Neuronal stem cell (in vitro differentiated cells): ENCODE data around the gene HAGHL.

Experiments used
- DNase-seq: peaks from one replicate; pipeline ENCODE4 v3.0.0-alpha.2; 2013; ENCODE audit warnings: low spot score
- H2AFZ ChIP-seq: one replicate; pipeline ENCODE4 v1.6.1; 2013; ENCODE audit warnings: mild to moderate bottlenecking, low read length, inconsistent platforms
- H2AK5ac ChIP-seq: 2 replicates; pipeline ENCODE4 v1.6.1; 2013; ENCODE audit warnings: low read depth, mild to moderate bottlenecking, inconsistent platforms, low read length, moderate library complexity, mixed read lengths
- H2BK120ac ChIP-seq: 2 replicates; pipeline ENCODE4 v1.6.1; 2013; ENCODE audit warnings: low read depth, mild to moderate bottlenecking, inconsistent platforms, low read length, moderate library complexity, mixed read lengths
- H2BK12ac ChIP-seq: one replicate; pipeline ENCODE4 v1.6.1; 2013; ENCODE audit warnings: low read length, inconsistent platforms
- H2BK15ac ChIP-seq: 2 replicates; pipeline ENCODE4 v1.6.1; 2013; ENCODE audit warnings: mild to moderate bottlenecking, low read length, inconsistent platforms, mixed read lengths
- H2BK5ac ChIP-seq: one replicate; pipeline ENCODE4 v1.6.1; 2013; ENCODE audit warnings: inconsistent platforms, mild to moderate bottlenecking, low read length, moderate library complexity
- H3K14ac ChIP-seq: one replicate; pipeline ENCODE4 v1.6.1; 2013; ENCODE audit warnings: low read length, inconsistent platforms
- H3K18ac ChIP-seq: 2 replicates; pipeline ENCODE4 v1.6.1; 2013; ENCODE audit warnings: low read length, inconsistent platforms
- H3K23ac ChIP-seq: 2 replicates; pipeline ENCODE4 v1.6.1; 2013; ENCODE audit warnings: low read depth, mild to moderate bottlenecking, mixed read lengths, low read length, inconsistent platforms; ENCODE audit not compliant: poor library complexity
- H3K27ac ChIP-seq: replicated peaks from 3 replicates; pipeline ENCODE4 v1.5.1; 2013; ENCODE audit warnings: low read length, inconsistent platforms
- H3K27me3 ChIP-seq, 3 experiments: 2 replicates each; pipeline ENCODE4 v1.6.1; 2013; ENCODE audit warnings: low read length in 3 of 3, mild to moderate bottlenecking in 2 of 3, inconsistent platforms in 1 of 3, low read depth in 1 of 3, mixed read lengths in 1 of 3, moderate library complexity in 1 of 3; ENCODE audit not compliant: control insufficient read depth in 3 of 3, insufficient read depth in 3 of 3
- H3K36me3 ChIP-seq, 2 donors: replicated peaks in 1 of 2; 2 replicates each; pipeline ENCODE4 v1.6.1; 2013; ENCODE audit warnings: low read length in 2 of 2; ENCODE audit not compliant: control insufficient read depth in 2 of 2, insufficient read depth in 2 of 2
- H3K4ac ChIP-seq: 2 replicates; pipeline ENCODE4 v1.6.1; 2013; ENCODE audit warnings: inconsistent platforms, mild to moderate bottlenecking, low read length, moderate library complexity
- H3K4me1 ChIP-seq, 2 donors: 1 replicate in 1 of 2; 2 replicates in 1 of 2; pipeline ENCODE4 v1.6.1; 2013; ENCODE audit warnings: low read length in 2 of 2, low read depth in 1 of 2; ENCODE audit not compliant: control insufficient read depth in 2 of 2, insufficient read depth in 1 of 2
- H3K4me2 ChIP-seq: one replicate; pipeline ENCODE4 v1.6.1; 2013; ENCODE audit warnings: mild to moderate bottlenecking, low read length, inconsistent platforms; ENCODE audit not compliant: insufficient read depth, poor library complexity, severe bottlenecking
- H3K4me3 ChIP-seq, 2 donors: 2 replicates each; pipeline ENCODE4 v1.5.1; 2013; ENCODE audit warnings: low read length in 2 of 2, mild to moderate bottlenecking in 2 of 2, inconsistent platforms in 1 of 2, moderate library complexity in 1 of 2
- H3K79me1 ChIP-seq: one replicate; pipeline ENCODE4 v1.6.1; 2013; ENCODE audit warnings: low read depth, mild to moderate bottlenecking, inconsistent platforms, low read length, moderate library complexity
- H3K9ac ChIP-seq: one replicate; pipeline ENCODE4 v1.6.1; 2013; ENCODE audit warnings: mild to moderate bottlenecking, low read depth, low read length, inconsistent platforms; ENCODE audit not compliant: poor library complexity
- H3K9me3 ChIP-seq, 2 donors: replicated peaks in 1 of 2; 2 replicates each; pipeline versions ENCODE3 to v1.6.1; 2013; ENCODE audit warnings: low read length in 2 of 2, mild to moderate bottlenecking in 2 of 2, inconsistent platforms in 1 of 2, low read depth in 1 of 2, mixed read lengths in 1 of 2, moderate library complexity in 1 of 2; ENCODE audit not compliant: control insufficient read depth in 2 of 2, insufficient read depth in 1 of 2
- H4K8ac ChIP-seq: one replicate; pipeline ENCODE4 v1.6.1; 2013; ENCODE audit warnings: low read depth, mild to moderate bottlenecking, inconsistent platforms, low read length, moderate library complexity
- H4K91ac ChIP-seq: one replicate; pipeline ENCODE4 v1.6.1; 2013; ENCODE audit warnings: low read length, low read depth, mild to moderate bottlenecking, inconsistent platforms; ENCODE audit not compliant: poor library complexity
- WGBS, 2 donors: extraction: QIAGEN DNeasy Blood & Tissue Kit; methylation state at CpG; one replicate each; pipeline ENCODE4 v1.1.7; 2013; ENCODE audit warnings: missing lambda C conversion rate in 2 of 2, mixed read lengths in 1 of 2; ENCODE audit not compliant: insufficient read length in 2 of 2, insufficient replicate concordance in 1 of 2; ENCODE audit errors: extremely low coverage in 2 of 2; 5-methylcytosine and 5-hydroxymethylcytosine counted together

HAGHL gene

GRCh38 chr16:714558-715476 is 12.1 kb upstream of the HAGHL start, which contains the start of gene METRN:
Gene METRN (plus strand): TSS chr16:715118. CDS start chr16:715290, 172 bp downstream.
- Histone ChIP-seq H2BK15ac (peak within 1 kb of the TSS; percentile 99), H2BK120ac (peak within 1 kb of the TSS; percentile 100), H2BK12ac (peak within 1 kb of the TSS; percentile 100), H4K8ac (peak within 1 kb of the TSS; percentile 86), H3K14ac (peak within 1 kb of the TSS; percentile 71), H3K4me3 (peak within 1 kb of the TSS; percentile 62 to 96), H2AK5ac (peak within 1 kb of the TSS; percentile 100), H3K4ac (peak within 1 kb of the TSS; percentile 100), H3K36me3 (peaks cover 11 to 28% of the 10 kb centered on the region in 2 donors), H3K9ac (peak within 1 kb of the TSS; percentile 98), H3K9me3 (no peaks in the 10 kb centered on the region), H2AFZ (peak within 1 kb of the TSS; percentile 90), H3K27me3 (peaks cover 0 to 7% (median 0%) of the 10 kb centered on the region in 3 experiments), H4K91ac (peak within 1 kb of the TSS; percentile 85), H2BK5ac (peak within 1 kb of the TSS; percentile 100), H3K18ac (peak within 1 kb of the TSS; percentile 100), H3K23ac (peak within 1 kb of the TSS; percentile 89), H3K4me2 (peak within 1 kb of the TSS; percentile 99), H3K4me1 (peaks cover 51 to 64% of the 10 kb centered on the region in 2 donors), H3K79me1 (peaks cover 32% of the 10 kb centered on the region), H3K27ac (peak within 1 kb of the TSS; percentile 97)
- DNase-seq, result peak; percentile 87
- WGBS, 2 donors, result no CpG with 5 or more reads among the region's 108 CpGs

- peaks cover 11 to 28% of the 10 kb centered on the region in 2 donors for H3K36me3 ChIP-seq
- peaks cover 0 to 7% (median 0%) of the 10 kb centered on the region in 3 experiments for H3K27me3 ChIP-seq
- H2BK120ac ChIP-seq, result peak overlapping the region; percentile 100
- peak overlapping the region; percentile 89 for H3K23ac ChIP-seq
- H3K18ac ChIP-seq, result peak overlapping the region; percentile 100
- H3K4me2 ChIP-seq, result peak overlapping the region; percentile 99
- H3K4me1 ChIP-seq, result peaks cover 47 to 61% of the 10 kb centered on the region in 2 donors
- H3K4ac ChIP-seq, result peak overlapping the region; percentile 100
- DNase-seq, result no peak
- H3K14ac ChIP-seq, result peak overlapping the region; percentile 71
- H3K9ac ChIP-seq, result peak overlapping the region; percentile 98
- no peak overlapping the region for H4K91ac ChIP-seq
- no peak overlapping the region for H2AFZ ChIP-seq
- H2AK5ac ChIP-seq, result peak overlapping the region; percentile 100
- H3K79me1 ChIP-seq, result peaks cover 35% of the 10 kb centered on the region
- H3K4me3 ChIP-seq, result peak overlapping the region; percentile 62 to 96
- H4K8ac ChIP-seq, result peak overlapping the region; percentile 82
- no peaks in the 10 kb centered on the region for H3K9me3 ChIP-seq
- WGBS, 2 donors, result no CpG with 5 or more reads among the region's 74 CpGs
- peak overlapping the region; percentile 100 for H2BK5ac ChIP-seq
- H2BK15ac ChIP-seq, result peak overlapping the region; percentile 99
- H2BK12ac ChIP-seq, result peak overlapping the region; percentile 100
- peak overlapping the region; percentile 97 for H3K27ac ChIP-seq
Measured at GRCh38 chr16:715477-716199, 11.3 kb upstream of the HAGHL start.

GRCh38 chr16:716200-716568 is 10.7 kb upstream of the HAGHL start:
- H3K36me3 ChIP-seq, result peaks cover 11 to 28% of the 10 kb centered on the region in 2 donors
- DNase-seq, result peak; percentile 84
- H3K23ac ChIP-seq, result peak overlapping the region; percentile 89
- peaks cover 44 to 55% of the 10 kb centered on the region in 2 donors for H3K4me1 ChIP-seq
- peak overlapping the region; percentile 97 for H3K27ac ChIP-seq
- peak overlapping the region; percentile 100 for H3K18ac ChIP-seq
- no peaks in the 10 kb centered on the region for H3K9me3 ChIP-seq
- peaks cover 38% of the 10 kb centered on the region for H3K79me1 ChIP-seq
- H3K4ac ChIP-seq, result peak overlapping the region; percentile 100
- peak overlapping the region; percentile 100 for H2AK5ac ChIP-seq
- WGBS, 2 donors, result no CpG with 5 or more reads among the region's 12 CpGs
- peak overlapping the region; percentile 100 for H2BK12ac ChIP-seq
- peak overlapping the region; percentile 62 to 96 for H3K4me3 ChIP-seq
- no peak overlapping the region for H4K91ac ChIP-seq
- peaks cover 0 to 7% (median 0%) of the 10 kb centered on the region in 3 experiments for H3K27me3 ChIP-seq
- H4K8ac ChIP-seq, result peak overlapping the region; percentile 82
- H3K14ac ChIP-seq, result peak overlapping the region; percentile 71
- peak overlapping the region; percentile 99 for H3K4me2 ChIP-seq
- peak overlapping the region; percentile 100 for H2BK5ac ChIP-seq
- H2AFZ ChIP-seq, result no peak overlapping the region
- H2BK15ac ChIP-seq, result peak overlapping the region; percentile 100
- H2BK120ac ChIP-seq, result peak overlapping the region; percentile 100
- H3K9ac ChIP-seq, result peak overlapping the region; percentile 97
